GM18873 (cell line): ENCODE results near the gene KLHL24.
"Not testable (repeated sequence)": the region's sequence is repeated elsewhere in the genome, so short reads cannot be mapped to it uniquely, and the experiment has no call there.

ENCODE experiments used
- ATAC-seq: cut with Tn5 transposase; IDR thresholded peaks from one replicate; pipeline ENCODE4 v1.9.1; 2021; ENCODE audit warnings: mild to moderate bottlenecking, moderate library complexity, moderate number of reproducible peaks; ENCODE audit not compliant: unreplicated experiment, low FRiP score

Gene KLHL24

GRCh38 chr3:183632725-183633124, 2.7 kb upstream of the KLHL24 start:
- not testable (repeated sequence) for ATAC-seq

GRCh38 chr3:183634707-183635106, 716 bp upstream of the KLHL24 start:
- ATAC-seq = no peak

- ATAC-seq = no peak
Observed at GRCh38 chr3:183635107-183635430, 354 bp upstream of the KLHL24 start.

DNA sequence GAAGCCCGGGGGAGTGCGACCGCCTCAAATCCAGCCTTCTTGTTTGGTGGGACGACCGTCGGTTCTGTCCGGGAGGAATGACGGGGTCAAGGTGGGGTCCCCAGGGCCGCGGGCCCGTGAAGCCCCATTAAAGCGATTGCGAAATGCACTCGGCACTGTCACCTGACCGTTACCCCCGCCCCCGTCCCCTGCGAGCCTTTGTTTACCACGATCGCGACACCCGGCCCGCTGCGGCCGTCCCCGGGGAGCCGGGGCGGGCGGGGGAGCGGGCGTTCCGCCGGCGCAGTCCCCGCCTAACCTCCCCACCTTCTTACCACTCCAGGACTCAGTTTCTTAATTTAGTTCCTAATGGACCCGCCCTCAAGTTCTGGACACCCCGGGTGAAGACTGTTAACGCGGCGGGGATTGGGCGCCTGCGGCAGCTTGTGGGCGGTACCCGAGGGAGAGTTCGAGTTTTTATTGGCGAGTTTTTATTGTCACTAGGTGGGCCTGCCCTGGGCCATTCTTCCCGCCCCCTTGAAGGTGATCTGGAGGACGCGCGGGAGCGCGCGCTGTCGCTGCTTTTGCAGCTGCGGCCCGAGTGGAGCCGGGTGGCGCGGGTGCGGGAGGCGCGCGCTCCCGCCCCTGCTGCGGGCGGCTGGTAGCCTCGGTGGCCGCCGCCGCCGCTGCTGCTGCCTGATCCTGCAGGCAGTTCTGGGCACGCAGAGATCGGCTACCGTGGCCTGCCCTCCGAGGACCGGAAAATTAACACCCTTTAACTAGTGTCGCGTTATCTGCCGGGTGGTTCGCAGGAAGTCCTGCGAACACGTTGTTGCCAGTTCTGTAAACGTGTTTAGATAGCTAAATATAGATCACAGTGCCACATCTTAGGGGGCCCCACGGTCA, 1.0 kb downstream of the KLHL24 start:
- peak; percentile 83 for ATAC-seq

- no peak for ATAC-seq
Observed at GRCh38 chr3:183637106-183637486, 1.7 kb downstream of the KLHL24 start.

- ATAC-seq = not testable (repeated sequence)
Observed at GRCh38 chr3:183637633-183638032, 2.2 kb downstream of the KLHL24 start.

- no peak for ATAC-seq
Observed at GRCh38 chr3:183638101-183638852, 2.9 kb downstream of the KLHL24 start.

DNA sequence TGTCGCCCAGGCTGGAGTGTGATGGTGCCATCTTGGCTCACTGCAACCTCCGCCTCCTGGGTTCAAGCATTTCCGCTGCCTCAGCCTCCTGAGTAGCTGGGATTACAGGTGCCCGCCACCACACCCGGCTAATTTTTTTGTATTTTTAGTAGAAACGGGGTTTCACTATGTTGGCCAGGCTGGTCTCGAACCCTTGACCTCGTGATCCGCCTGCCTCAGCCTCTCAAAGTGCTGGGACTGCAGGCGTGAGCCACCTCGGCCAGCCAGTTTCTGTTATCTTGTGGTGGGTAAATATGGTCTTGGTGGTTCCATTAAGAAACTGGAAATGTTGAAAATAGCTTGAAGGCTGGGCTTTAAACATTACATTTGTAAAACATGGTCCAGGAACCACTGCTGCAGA, 5.2 kb downstream of the KLHL24 start:
- ATAC-seq = not testable (repeated sequence)

DNA sequence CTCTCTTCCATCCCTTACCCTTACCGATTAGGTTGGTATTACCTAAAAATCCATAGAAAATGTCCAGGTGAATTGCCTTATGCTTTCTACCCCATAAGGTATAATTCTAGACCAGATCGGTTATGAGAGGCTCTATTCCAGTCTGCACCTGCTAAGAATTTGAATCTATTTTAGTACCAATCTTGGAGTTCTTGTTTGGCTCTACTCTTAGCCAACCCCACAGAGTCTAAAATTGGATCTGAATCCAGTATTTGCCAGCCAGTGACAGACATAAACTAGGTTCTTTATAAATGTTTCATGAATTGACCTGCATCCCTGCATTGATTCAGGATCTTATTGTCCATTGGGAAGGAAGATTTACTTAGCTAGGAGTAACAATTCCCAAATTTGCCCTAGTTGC, 6.5 kb downstream of the KLHL24 start:
- ATAC-seq = no peak

DNA sequence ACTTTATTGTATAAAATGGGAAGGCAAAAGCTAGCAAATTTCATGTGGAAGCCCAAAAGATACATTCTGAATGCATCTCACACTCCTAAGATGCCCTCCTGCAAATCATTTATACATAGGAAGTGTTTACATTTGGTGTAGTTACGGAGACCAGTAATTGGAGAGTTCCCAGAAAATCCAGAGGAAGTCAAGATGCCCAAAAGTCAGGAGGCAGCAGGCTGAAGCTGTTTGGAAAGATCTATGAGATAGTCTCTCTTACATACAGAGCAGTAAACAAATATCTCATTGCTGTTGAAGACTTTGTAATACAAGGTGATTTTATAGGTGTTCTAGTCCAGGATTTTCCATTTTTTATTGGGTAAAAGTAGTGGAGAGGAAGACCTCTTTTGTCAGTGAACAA, 8.8 kb downstream of the KLHL24 start:
- no peak for ATAC-seq

DNA sequence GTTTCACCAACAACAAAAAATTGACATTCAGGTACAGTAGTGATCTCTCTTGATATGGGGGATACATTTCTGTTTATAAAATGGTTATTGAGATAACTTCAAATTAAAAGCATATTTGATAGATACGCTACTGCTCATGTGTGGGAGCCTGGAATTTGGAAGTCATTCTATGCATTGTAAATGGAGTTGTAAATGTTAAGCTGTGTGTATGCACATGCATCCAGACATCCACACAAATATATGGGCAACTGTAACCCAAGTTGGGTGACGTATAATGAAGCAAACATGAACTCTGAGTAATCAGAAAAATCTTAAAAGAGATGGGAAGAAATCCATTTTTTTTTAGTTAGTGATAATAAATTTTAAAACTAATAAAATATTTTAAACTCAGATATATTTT, 9.8 kb downstream of the KLHL24 start:
- no peak for ATAC-seq

- no peak for ATAC-seq
Observed at GRCh38 chr3:183650554-183650953, 15.1 kb downstream of the KLHL24 start.

GRCh38 chr3:183653209-183654064, 18.0 kb downstream of the KLHL24 start:
- ATAC-seq = no peak

DNA sequence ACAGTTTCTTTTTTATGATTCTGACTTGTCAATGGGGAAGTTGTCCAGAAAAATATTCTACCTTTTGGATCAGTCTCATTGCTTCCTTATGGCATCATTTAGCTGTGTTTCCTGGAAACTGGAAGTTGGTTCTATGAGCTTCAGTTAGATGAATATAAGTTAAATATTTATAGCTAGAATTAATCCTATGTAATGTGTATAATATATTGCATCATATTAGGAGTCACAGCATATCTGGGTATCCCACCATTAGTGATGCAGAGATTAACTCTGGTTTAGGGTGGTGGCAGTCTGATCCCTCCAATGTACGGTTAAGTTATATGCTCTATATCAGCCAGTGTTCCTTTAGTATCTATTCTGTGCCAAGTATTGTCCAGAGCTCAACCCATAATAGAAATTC, 19.3 kb downstream of the KLHL24 start:
- ATAC-seq = no peak

DNA sequence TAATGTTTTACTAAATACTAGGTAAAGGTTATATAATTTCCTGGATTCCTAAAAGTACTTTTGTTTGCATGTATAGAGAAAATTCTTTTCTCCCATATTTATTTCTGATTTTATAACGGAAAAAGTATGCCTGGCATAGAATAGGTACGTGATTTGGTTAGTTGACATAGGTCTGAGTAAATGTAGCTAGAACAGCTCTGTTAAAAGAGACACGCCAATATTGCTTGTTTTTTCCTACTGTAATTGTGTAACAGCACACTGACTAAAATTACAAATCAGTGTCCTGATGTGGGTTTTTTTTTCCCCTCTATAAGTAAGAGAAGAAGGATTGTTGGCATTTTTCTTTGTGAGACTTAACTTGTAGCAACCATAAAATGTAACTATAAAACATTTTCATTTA, 26.7 kb downstream of the KLHL24 start:
- no peak for ATAC-seq

- ATAC-seq = no peak
Observed at GRCh38 chr3:183664913-183665381, 29.5 kb downstream of the KLHL24 start.

DNA sequence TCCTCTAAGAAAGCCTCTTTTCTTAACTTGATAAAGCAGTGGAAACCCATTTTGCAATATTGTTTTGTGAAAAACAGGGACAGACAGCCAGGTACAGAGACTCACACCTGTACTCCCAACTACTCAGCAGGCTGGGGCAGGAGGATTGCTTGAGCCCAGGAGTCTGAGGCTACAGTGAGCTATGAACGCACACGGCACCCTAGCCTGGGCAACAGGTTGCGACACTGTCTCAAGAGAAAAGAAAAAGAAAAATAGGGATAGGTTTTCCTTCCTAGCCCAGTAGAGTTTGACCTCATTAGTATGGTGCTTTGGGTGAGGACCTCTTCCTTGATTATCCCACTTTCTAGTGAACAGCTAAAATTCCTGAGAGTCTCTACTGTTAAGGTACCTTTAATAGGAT, 44.6 kb downstream of the KLHL24 start:
- ATAC-seq = no peak

DNA sequence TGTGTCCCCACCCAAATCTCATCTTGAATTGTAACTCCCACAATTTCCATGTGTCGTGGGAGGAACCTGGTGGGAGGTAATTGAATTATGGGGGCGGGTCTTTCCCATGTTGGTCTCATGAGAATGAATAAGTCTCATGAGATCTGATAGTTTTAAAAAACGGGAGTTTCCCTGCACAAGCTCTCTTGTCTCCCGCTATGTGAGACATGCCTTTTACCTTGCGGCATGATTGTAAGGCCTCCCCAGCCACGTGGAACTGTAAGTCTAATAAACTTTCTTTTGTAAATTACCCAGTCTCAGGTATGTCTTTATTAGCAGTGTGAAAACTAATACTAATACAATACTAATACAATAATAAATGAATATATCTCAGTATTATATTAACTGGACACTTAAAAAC, 52.3 kb downstream of the KLHL24 start:
- ATAC-seq = no peak

GRCh38 chr3:183688874-183689273, 53.5 kb downstream of the KLHL24 start:
- ATAC-seq = no peak

GRCh38 chr3:183689621-183690020, 54.2 kb downstream of the KLHL24 start:
- ATAC-seq = not testable (repeated sequence)
